Activated CD4-positive, alpha-beta T cell treated with anti-CD3 and anti-CD28 coated beads for 24 hours (primary cell): ENCODE results near the gene SLC29A2.
"Not testable (repeated sequence)": the region's sequence is repeated elsewhere in the genome, so short reads cannot be mapped to it uniquely, and the experiment has no call there.

ENCODE experiments used
- DNase-seq, 2 donors: peaks; one replicate each; pipeline ENCODE4 v3.0.0-alpha.2; 2020; ENCODE audit warnings: low read depth in 2 of 2

Gene SLC29A2

GRCh38 chr11:66333896-66334604 is 37.5 kb downstream of the SLC29A2 start:
- DNase-seq, result no peak

- no peak for DNase-seq
These were observed 38.2 kb downstream of the SLC29A2 start for GRCh38 chr11:66333220-66333877.

DNA sequence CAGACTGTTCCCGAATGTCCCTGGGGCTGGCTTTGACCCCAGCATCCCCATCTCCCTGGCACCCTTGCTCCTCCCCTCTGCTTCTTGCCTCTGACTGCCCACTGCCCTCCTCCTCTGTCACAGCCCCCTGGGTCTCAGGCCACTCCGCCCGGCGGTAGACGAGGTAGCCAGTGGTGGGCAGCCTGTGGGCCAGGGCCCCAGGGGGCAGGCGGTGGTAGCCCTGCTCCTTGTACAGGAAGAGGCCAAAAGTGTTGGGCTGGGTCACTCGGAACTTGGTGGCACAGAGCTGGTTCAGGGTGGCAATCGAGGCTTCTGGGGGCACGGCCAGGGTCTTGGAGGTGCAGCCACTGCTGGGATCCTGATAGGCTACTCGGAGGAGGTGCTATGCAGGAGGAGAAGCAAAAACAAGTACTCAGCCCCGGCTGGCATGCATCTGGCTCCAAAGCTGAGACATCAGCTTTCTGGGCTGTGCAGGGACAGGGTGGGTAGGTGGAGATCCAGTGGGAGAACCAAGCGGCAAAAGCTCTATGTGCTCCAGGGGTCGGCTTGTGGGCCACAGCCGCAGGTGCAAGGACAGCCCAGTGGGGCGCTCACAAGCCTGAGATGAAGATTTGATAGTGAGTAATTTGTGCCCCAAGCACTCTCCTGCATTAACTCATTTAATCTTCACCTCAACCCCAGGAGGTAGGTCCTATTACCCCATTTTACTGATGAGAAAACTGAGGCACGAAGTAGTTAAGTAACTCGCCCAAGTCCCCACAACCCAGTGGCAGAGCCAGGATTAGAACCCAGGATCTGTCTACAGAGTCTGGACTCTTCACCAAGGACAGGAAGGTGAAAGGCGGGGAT is 39.0 kb downstream of the SLC29A2 start:
- no peak for DNase-seq

- no peak for DNase-seq
These were observed 39.8 kb downstream of the SLC29A2 start for GRCh38 chr11:66331542-66332370.

- DNase-seq, result no peak
These were observed 40.6 kb downstream of the SLC29A2 start for GRCh38 chr11:66330931-66331330.

DNA sequence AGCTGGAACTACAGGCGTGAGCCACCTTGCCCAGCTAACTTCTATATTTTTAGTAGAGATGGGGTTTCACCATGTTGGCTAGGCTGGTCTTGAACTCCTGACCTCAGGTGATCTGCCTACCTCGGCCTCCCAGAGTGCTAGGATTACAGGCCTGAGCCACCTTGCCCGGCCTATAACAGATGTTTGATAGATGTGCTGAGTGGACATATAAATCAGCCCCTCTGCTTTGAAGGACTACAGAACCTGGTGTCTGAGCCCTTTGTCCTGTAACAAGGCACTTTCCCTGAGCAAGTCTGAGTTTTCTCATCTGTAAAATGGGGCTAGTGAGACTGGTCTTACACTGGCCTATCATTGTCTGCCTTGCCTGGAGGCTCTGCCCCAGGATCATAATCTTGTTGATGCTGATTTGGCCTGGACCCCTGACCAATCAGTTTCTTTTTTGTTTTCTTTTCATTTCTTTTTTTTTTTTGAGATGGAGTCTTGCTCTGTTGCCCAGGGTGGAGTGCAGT is 42.3 kb downstream of the SLC29A2 start:
- DNase-seq, result no peak

DNA sequence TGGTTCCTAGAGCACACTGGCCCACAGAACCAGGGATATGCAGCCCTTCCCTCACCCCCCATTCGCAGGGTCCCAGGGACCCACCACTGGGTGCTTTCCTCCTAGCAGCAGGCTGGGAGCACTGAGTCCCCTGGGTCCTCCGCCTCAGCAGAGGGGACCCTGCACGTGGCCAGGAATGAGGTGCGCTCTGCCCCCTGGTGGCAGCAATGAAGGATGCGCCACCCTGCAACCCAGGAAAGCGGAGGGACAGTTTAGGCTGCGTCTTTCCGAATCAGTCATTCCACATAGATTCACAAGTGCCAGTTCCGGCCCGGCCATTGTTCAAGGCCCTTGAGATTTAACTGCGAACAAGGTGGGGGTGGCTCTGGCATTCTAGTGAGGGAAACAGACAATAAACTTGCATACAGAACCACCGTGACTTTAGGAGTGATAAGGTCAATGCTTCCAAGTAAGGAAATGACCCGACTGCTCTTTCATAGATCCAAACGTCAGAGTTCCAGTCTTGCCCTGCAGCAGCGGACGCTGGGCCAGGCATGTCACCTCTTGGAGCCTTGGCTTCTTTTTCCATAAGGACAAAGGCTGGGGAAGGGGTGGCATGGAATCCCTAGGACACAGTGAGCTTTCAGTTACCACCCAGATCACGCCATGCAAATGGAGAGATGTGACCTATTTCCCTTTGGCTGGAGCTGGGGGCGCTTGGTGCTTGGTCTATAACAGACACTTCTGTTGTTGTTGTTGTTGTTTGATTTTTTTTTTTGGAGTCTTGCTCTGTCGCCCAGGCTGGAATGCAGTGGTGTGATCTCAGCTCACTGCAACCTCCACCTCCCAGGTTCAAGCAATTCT is 43.0 kb downstream of the SLC29A2 start:
- DNase-seq, result peak; percentile 77 to 80

- DNase-seq, result no peak
These were observed 43.6 kb downstream of the SLC29A2 start for GRCh38 chr11:66328031-66328301.

GRCh38 chr11:66327171-66328030 is 44.2 kb downstream of the SLC29A2 start:
- DNase-seq, result no peak

DNA sequence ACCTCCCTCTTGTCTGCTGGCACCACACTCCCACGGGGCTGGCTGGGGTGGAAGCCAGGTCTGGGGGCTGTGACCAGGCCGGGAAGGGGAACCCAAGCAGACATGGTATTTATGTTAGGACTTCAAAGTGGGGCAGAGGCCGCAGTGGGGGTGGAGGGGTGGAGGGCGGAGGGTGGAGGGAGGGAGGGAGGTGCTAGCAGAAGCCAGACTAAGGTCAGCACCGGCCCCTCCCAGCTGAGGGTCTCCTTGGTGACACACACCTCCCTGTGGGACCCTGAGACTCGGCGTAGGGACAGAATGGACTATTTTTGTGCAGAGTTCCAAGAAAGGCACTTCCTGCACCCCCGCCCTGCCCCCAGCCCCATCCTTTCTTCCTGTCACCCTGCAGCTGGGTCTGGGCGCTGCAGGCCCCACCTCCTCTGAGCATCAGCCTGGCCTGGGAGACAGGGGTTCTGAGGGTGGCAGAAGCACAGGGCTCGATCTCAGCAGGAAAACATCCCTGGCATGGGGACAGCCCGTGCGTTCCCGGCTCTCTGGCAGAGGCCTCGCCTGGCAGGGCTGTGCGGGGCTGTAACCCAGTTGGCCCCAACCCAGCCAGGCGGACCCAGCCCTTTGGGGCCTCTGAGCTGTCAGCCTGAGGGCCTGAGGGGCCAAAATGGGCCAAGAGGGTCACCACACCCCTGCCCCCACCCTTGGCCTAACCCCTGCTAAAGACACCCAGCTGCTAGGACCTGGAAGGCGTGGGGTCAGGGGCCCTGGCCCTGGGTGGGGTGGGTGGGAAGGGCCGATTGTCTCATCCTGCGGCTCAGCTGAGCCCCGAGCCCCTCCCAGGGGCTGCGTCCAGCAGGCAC is 45.1 kb downstream of the SLC29A2 start:
- DNase-seq, result no peak

DNA sequence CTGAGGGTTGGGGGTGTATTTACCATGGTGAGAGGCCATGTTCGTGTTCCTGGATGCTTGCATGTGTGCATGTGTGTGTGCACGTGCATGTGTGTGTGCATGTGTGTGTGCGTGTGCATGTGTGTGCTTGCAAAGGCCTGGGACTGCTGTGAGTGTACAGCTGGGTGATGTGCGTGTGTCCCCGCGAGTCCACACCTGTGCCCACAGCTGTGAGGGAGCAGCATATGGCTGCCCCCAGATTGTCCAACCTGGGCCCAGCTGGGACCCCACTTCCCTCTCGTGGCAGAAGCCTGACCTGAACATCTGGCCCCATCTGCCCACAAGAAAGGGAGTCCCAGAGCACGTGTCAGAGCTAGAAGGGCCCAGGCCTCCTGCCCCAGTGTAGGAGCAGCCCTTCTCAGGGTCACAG is 46.3 kb downstream of the SLC29A2 start:
- DNase-seq, result no peak

- DNase-seq, result no peak
These were observed 46.9 kb downstream of the SLC29A2 start for GRCh38 chr11:66324664-66325063.

GRCh38 chr11:66323684-66324083 is 47.9 kb downstream of the SLC29A2 start:
- no peak for DNase-seq

- no peak for DNase-seq
These were observed 48.7 kb downstream of the SLC29A2 start for GRCh38 chr11:66322732-66323427.

DNA sequence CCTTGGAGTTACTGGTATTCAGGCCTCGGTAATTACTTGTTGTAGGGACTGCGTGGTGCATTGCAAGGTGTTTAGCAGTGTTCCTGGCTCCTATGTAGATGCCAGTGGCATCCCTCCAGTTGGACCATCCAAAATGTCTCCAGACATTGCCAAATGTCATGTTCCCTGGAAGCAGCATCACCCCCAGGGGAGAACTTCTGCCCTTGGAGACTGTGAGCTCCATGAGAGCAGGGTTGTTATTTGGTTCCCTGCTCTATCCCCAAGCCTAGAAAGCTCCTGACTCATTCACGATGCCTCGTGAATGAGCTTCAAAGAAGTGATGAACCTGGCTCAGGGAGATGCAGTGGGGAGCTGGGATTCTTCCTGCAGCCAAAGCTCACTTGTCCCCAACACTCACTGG is 50.0 kb downstream of the SLC29A2 start:
- no peak for DNase-seq

- DNase-seq, result not testable (repeated sequence)
These were observed 50.8 kb downstream of the SLC29A2 start for GRCh38 chr11:66320748-66321147.

DNA sequence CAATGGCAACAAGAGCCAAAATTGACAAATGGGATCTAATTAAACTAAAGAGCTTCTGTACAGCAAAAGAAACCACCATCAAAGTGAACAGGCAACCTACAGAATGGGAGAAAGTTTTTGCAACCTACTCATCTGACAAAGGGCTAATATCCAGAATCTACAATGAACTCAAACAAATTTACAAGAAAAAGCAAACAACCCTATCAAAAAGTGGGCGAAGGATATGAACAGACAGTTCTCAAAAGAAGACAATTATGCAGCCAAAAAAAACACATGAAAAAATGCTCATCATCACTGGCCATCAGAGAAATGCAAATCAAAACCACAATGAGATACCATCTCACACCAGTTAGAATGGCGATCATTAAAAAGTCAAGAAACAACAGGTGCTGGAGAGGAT is 51.3 kb downstream of the SLC29A2 start:
- not testable (repeated sequence) for DNase-seq

- no peak for DNase-seq
These were observed 53.0 kb downstream of the SLC29A2 start for GRCh38 chr11:66318600-66318970.
